AG09309 (cell line): ENCODE results near the gene MAPT.

Source experiments
- DNase-seq: peaks from one replicate; pipeline ENCODE4 v3.0.0-alpha.2; 2010; ENCODE audit warnings: low read depth
- H3K4me3 ChIP-seq: 2 replicates; pipeline ENCODE4 v1.5.1; 2011; ENCODE audit warnings: mild to moderate bottlenecking, low read depth, low read length, moderate library complexity; ENCODE audit not compliant: control insufficient read depth
- TF ChIP-seq, protein P1 (sequence below): IDR thresholded peaks from 2 replicates; pipeline ENCODE4 v1.5.1; 2011; ENCODE audit warnings: mild to moderate bottlenecking, low read depth, low read length, inconsistent platforms; ENCODE audit not compliant: insufficient read depth, control insufficient read depth; ENCODE audit errors: missing control alignments

MAPT gene

GRCh38 chr17:45847747-45848146 lies 46.6 kb upstream of the MAPT start:
- TF ChIP-seq, protein P1, sequence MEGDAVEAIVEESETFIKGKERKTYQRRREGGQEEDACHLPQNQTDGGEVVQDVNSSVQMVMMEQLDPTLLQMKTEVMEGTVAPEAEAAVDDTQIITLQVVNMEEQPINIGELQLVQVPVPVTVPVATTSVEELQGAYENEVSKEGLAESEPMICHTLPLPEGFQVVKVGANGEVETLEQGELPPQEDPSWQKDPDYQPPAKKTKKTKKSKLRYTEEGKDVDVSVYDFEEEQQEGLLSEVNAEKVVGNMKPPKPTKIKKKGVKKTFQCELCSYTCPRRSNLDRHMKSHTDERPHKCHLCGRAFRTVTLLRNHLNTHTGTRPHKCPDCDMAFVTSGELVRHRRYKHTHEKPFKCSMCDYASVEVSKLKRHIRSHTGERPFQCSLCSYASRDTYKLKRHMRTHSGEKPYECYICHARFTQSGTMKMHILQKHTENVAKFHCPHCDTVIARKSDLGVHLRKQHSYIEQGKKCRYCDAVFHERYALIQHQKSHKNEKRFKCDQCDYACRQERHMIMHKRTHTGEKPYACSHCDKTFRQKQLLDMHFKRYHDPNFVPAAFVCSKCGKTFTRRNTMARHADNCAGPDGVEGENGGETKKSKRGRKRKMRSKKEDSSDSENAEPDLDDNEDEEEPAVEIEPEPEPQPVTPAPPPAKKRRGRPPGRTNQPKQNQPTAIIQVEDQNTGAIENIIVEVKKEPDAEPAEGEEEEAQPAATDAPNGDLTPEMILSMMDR = no peak
- no peak overlapping the region for H3K4me3 ChIP-seq
- no peak for DNase-seq

DNA sequence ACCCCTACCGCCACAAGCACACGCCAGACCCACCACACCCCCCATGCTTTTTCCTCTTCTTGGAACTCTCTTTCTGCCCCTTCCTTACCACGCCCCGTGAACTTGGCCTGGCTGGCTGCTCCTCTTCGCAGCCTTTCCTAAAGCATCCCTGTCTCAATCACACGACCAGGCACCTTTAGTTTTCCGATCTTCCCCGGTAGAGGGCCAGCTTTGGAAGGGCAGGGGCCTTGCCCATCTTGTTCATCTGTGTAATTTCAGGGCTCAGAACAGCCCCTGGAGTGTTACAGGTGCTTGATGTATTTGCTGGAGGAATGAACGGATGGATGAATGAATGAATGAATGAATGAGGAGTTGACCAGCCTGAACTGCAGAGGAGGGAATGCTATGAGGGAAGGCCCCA lies 45.9 kb upstream of the MAPT start:
- no peak for DNase-seq
- TF ChIP-seq, protein P1 = no peak
- no peak overlapping the region for H3K4me3 ChIP-seq

GRCh38 chr17:45848868-45849535 lies 45.4 kb upstream of the MAPT start:
- H3K4me3 ChIP-seq = no peak overlapping the region
- no peak for DNase-seq
- TF ChIP-seq, protein P1 = no peak

GRCh38 chr17:45849536-45849990 lies 44.8 kb upstream of the MAPT start:
- H3K4me3 ChIP-seq = no peak overlapping the region
- TF ChIP-seq, protein P1 = no peak
- DNase-seq = no peak

GRCh38 chr17:45850011-45850410 lies 44.3 kb upstream of the MAPT start:
- TF ChIP-seq, protein P1 = no peak
- no peak for DNase-seq
- H3K4me3 ChIP-seq = no peak overlapping the region

DNA sequence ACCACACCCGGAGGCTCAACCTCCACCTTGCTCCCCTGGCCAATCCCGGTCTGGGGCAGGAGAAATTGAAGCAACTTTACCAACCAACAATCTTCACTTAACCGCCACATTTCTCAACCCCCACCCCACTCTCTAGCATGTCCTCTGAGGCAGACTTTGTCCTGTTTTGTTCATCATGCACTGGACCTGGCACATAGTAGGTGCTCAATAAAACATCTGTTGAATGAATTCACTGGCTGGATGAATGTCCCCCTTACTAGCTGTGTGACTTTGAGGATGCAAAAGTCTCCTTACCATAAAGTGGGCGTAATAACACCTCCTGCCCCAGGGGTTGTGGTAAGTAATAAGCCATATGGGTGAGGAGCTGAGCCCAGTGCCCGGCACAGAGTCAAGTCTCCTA lies 43.9 kb upstream of the MAPT start:
- no peak overlapping the region for H3K4me3 ChIP-seq
- TF ChIP-seq, protein P1 = no peak
- no peak for DNase-seq
